Measurements from ENCODE around the gene NFATC1.

NFATC1 gene

DNA sequence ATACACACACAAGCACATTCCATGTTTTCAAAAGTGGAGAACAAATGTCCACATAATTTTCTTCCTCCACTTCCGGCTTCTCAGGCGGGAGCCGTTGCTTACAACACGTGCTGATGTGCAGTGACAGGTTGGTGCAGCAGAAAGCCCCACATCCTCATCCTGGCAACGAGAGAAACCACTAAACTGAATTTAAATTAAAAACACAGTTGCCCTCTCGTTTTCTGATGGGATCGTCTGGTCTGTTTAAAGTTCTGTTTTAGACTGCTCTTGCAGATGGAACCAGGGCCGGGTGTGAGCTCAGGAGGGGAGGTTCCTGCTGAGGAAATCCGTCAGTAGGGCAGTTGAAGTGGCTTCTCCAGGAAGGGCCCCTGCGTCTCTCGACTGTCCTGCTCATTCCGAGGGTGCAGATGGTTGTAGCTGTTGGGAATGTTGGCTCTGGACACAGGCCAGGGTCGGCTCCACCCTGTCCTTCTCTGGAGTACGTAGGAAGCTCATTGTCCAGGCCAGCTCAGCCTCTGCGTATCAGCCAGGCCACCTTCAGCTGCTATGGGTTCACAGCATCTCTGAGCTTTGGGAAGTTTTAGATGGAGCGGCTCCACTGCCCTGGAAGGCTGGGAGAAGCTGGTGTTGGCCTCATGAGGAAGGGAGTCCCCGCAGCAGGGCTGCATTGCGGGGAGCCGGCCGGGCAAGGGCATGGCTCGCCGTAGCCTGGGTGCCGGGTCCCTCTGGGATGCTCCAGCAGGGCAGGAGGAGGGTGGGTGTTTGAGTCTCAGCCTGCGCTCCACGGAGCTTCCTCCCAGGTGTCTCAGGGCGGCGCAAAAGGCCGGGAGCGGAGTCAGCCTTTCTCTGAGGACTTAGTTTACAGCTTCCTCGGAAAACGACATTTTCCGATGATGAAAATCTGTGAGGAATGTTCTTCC lies 58.3 kb downstream of the NFATC1 start:
- TF ChIP-seq, protein P1, sequence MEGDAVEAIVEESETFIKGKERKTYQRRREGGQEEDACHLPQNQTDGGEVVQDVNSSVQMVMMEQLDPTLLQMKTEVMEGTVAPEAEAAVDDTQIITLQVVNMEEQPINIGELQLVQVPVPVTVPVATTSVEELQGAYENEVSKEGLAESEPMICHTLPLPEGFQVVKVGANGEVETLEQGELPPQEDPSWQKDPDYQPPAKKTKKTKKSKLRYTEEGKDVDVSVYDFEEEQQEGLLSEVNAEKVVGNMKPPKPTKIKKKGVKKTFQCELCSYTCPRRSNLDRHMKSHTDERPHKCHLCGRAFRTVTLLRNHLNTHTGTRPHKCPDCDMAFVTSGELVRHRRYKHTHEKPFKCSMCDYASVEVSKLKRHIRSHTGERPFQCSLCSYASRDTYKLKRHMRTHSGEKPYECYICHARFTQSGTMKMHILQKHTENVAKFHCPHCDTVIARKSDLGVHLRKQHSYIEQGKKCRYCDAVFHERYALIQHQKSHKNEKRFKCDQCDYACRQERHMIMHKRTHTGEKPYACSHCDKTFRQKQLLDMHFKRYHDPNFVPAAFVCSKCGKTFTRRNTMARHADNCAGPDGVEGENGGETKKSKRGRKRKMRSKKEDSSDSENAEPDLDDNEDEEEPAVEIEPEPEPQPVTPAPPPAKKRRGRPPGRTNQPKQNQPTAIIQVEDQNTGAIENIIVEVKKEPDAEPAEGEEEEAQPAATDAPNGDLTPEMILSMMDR (IDR thresholded peaks at IDR 0.05; ENCODE audit: low read depth, low read length, missing control alignments): no peak
- H3K4me3 ChIP-seq (ENCODE audit: low read depth, low read length): no peak overlapping the region
- no peak for DNase-seq (ENCODE audit: low read depth)

DNA sequence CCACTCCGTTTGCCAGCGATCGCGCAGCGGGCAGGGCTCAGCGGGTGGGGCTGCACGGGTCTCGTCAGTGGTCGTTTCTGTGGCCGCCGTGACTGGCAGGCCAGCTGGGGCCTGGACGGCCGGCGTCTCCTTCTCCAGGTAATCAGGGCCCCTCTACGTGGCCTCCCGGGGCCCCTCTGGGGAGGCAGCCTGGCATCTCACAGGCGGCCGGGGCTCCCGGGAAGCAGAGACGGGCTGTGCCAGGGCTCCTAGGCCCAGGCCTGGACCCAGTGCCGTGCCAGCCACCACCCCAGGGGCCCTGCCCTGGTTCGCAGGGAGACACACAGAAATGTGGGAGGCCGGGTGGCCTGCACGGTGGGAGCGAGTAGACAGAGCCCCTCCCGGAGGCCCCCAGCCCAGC lies 59.5 kb downstream of the NFATC1 start:
- H3K4me3 ChIP-seq (ENCODE audit: low read depth, low read length): no peak overlapping the region
- DNase-seq (ENCODE audit: low read depth): no peak
- TF ChIP-seq, protein P1 (IDR thresholded peaks at IDR 0.05; ENCODE audit: low read depth, low read length, missing control alignments): no peak

- TF ChIP-seq, protein P1 (IDR thresholded peaks at IDR 0.05; ENCODE audit: low read depth, low read length, missing control alignments): no peak
- DNase-seq (ENCODE audit: low read depth): no peak
- no peak overlapping the region for H3K4me3 ChIP-seq (ENCODE audit: low read depth, low read length)
Measured at GRCh38 chr18:79456105-79456980, 60.6 kb downstream of the NFATC1 start.

GRCh38 chr18:79457239-79457638 lies 61.5 kb downstream of the NFATC1 start:
- no peak for DNase-seq (ENCODE audit: low read depth)
- H3K4me3 ChIP-seq (ENCODE audit: low read depth, low read length): no peak overlapping the region
- TF ChIP-seq, protein P1 (IDR thresholded peaks at IDR 0.05; ENCODE audit: low read depth, low read length, missing control alignments): no peak

GRCh38 chr18:79457652-79458051 lies 61.9 kb downstream of the NFATC1 start:
- H3K4me3 ChIP-seq (ENCODE audit: low read depth, low read length): no peak overlapping the region
- DNase-seq (ENCODE audit: low read depth): no peak
- TF ChIP-seq, protein P1 (IDR thresholded peaks at IDR 0.05; ENCODE audit: low read depth, low read length, missing control alignments): no peak

DNA sequence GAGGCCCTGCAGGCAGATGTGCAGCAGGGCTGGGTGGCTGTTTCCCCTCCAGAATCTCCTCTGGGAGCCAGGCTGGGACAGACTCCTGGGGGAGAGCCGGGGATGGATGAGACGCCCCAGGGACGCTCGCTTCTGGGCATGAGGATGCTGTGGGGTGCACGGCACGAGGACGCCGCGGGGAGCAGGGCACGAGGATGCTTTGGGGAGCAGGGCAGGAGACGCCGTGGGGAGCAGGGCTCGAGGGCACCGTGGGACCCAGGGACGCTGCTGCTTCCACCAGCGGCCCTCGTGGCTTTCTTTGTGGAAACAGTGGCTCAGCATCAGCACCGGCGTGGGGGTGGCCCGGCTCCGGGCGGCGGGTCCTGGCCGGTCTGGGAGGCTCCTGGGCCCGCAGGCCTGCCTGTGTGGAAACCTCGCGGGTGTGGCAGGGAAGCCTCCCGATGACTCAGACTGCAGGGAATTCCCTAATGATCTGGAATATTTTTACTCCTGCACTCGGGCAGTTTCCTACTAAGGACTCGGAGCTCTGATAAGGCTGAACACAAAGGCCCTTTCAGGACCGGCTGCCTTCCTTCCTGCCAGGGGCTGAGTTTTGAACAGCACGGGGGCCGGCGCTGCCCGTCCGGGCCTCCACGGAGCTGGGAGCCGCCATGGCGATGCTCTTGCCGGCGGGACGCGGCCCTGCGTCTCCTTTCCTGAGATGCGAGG lies 62.6 kb downstream of the NFATC1 start:
- DNase-seq (ENCODE audit: low read depth): no peak
- TF ChIP-seq, protein P1 (IDR thresholded peaks at IDR 0.05; ENCODE audit: low read depth, low read length, missing control alignments): no peak
- no peak overlapping the region for H3K4me3 ChIP-seq (ENCODE audit: low read depth, low read length)
